ENCODE results near the gene GSDME.

GRCh38 chr7:24767878-24768569, 10.8 kb upstream of the GSDME start:
- TF ChIP-seq CTCF (IDR thresholded peaks at IDR 0.05) (no peak), POLR2A (IDR thresholded peaks at IDR 0.05) (no peak), POLR2AphosphoS5 (IDR thresholded peaks at IDR 0.05) (no peak)
